SK-N-SH treated with all-trans-retinoic acid at 6 μM for 48 hours (cell line): ENCODE results near the gene RASD2.

ENCODE experiments used
- ARNTL ChIP-seq: fragments of 450-650 bp; formaldehyde crosslinking; IDR thresholded peaks from 2 replicates; pipeline ENCODE4 v1.5.0; 2020; ENCODE audit warnings: low read depth, mild to moderate bottlenecking, moderate library complexity, borderline replicate concordance
- CREB5 ChIP-seq: fragments of 250-450 bp; sonication (Bioruptor Pico); IDR thresholded peaks from 2 replicates; pipeline ENCODE4 v1.5.1; 2020; ENCODE audit warnings: low read depth, mild to moderate bottlenecking, moderate library complexity
- CSRNP3 ChIP-seq: fragments of 250-450 bp; sonication (Bioruptor Pico); IDR thresholded peaks from 2 replicates; pipeline ENCODE4 v1.5.1; 2021; ENCODE audit warnings: mild to moderate bottlenecking, moderate library complexity
- GLIS3 ChIP-seq: fragments of 250-450 bp; sonication (Bioruptor Pico); IDR thresholded peaks from 2 replicates; pipeline ENCODE4 v1.5.0; 2020; ENCODE audit warnings: mild to moderate bottlenecking, moderate library complexity
- PATZ1 ChIP-seq: fragments of 250-450 bp; sonication (Bioruptor Pico); IDR thresholded peaks from 2 replicates; pipeline ENCODE4 v1.8.0; 2020; ENCODE audit warnings: mild to moderate bottlenecking, moderate library complexity, borderline replicate concordance
- POU6F1 ChIP-seq: fragments of 250-450 bp; sonication (Bioruptor Pico); IDR thresholded peaks from 2 replicates; pipeline ENCODE4 v1.8.0; 2021; ENCODE audit warnings: low read depth, mild to moderate bottlenecking, moderate library complexity, borderline replicate concordance
- RARB ChIP-seq: fragments of 250-450 bp; sonication (Bioruptor Pico); IDR thresholded peaks from 2 replicates; pipeline ENCODE4 v1.8.0; 2021; ENCODE audit warnings: mild to moderate bottlenecking, moderate library complexity
- SNAI2 ChIP-seq: fragments of 250-450 bp; sonication (Bioruptor Pico); IDR thresholded peaks from 2 replicates; pipeline ENCODE4 v1.5.0; 2020; ENCODE audit warnings: mild to moderate bottlenecking, moderate library complexity
- TOX ChIP-seq: fragments of 250-450 bp; sonication (Bioruptor Pico); IDR thresholded peaks from 2 replicates; pipeline ENCODE4 v1.8.0; 2021; ENCODE audit warnings: mild to moderate bottlenecking, moderate library complexity, borderline replicate concordance
- ZFP3 ChIP-seq: fragments of 250-450 bp; sonication (Bioruptor Pico); IDR thresholded peaks from 2 replicates; pipeline ENCODE4 v1.5.0; 2020; ENCODE audit warnings: mild to moderate bottlenecking, moderate library complexity
- ZFP30 ChIP-seq: fragments of 450-650 bp; formaldehyde crosslinking; IDR thresholded peaks from 2 replicates; pipeline ENCODE4 v1.5.0; 2022; ENCODE audit warnings: mild to moderate bottlenecking, moderate library complexity
- ZNF565 ChIP-seq: fragments of 450-650 bp; formaldehyde crosslinking; conservative IDR thresholded peaks from 2 replicates; pipeline ENCODE4 v1.5.0; 2020; ENCODE audit warnings: low read depth, mild to moderate bottlenecking, moderate library complexity
- ZNF70 ChIP-seq: fragments of 450-650 bp; formaldehyde crosslinking; IDR thresholded peaks from 2 replicates; pipeline ENCODE4 v1.5.0; 2020; ENCODE audit warnings: mild to moderate bottlenecking, moderate library complexity
- ZNF8 ChIP-seq: fragments of 450-650 bp; formaldehyde crosslinking; IDR thresholded peaks from 2 replicates; pipeline ENCODE4 v1.5.0; 2020; ENCODE audit warnings: mild to moderate bottlenecking, moderate library complexity

- TF ChIP-seq CSRNP3 (CRISPR knock-in tag) (no peak), ARNTL (no peak), ZNF565 (CRISPR knock-in tag) (no peak), ZFP30 (CRISPR knock-in tag) (no peak), ZFP3 (CRISPR knock-in tag) (no peak), SNAI2 (CRISPR knock-in tag) (no peak), TOX (CRISPR knock-in tag) (no peak), POU6F1 (CRISPR knock-in tag) (no peak), CREB5 (no peak), ZNF8 (CRISPR knock-in tag) (no peak), ZNF70 (no peak), RARB (no peak), PATZ1 (CRISPR knock-in tag) (no peak), GLIS3 (no peak)
Observed at GRCh38 chr22:35569916-35570315, 29.3 kb downstream of the RASD2 start.
